Measurements from ENCODE around the gene ZNF541.

The ZNF541 gene, protein sequence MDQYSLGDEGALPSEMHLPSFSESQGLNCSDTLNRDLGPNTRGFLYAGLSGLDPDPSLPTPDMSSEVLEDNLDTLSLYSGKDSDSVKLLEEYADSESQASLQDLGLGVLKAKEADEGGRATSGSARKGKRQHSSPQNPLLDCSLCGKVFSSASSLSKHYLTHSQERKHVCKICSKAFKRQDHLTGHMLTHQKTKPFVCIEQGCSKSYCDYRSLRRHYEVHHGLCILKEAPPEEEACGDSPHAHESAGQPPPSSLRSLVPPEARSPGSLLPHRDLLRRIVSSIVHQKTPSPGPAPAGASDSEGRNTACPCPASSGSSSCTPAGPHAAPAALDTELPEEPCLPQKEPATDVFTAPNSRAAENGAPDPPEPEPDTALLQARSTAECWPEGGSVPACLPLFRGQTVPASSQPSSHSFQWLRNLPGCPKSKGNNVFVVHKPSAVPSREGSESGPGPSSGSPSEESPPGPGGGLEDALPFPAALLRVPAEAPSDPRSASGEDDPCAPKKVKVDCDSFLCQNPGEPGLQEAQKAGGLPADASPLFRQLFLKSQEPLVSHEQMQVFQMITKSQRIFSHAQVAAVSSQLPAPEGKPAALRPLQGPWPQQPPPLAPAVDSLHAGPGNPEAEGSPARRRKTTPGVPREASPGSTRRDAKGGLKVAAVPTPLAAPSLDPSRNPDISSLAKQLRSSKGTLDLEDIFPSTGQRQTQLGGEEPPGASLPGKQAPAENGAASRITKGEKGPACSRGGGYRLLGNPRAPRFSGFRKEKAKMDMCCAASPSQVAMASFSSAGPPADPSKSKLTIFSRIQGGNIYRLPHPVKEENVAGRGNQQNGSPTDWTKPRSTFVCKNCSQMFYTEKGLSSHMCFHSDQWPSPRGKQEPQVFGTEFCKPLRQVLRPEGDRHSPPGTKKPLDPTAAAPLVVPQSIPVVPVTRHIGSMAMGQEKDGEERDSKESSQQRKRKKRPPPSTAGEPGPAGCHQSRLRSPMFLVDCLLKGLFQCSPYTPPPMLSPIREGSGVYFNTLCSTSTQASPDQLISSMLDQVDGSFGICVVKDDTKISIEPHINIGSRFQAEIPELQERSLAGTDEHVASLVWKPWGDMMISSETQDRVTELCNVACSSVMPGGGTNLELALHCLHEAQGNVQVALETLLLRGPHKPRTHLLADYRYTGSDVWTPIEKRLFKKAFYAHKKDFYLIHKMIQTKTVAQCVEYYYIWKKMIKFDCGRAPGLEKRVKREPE (N-terminal part only)

GRCh38 chr19:47573071-47574026, at the start of gene ZNF541:
ZNF541 (minus strand) TSS chr19:47573148; CDS start chr19:47555856, 17,292 bp downstream.
- DNase-seq = peak; percentile 85

- no peak for DNase-seq
Measured at GRCh38 chr19:47619763-47620162, 46.8 kb upstream of the ZNF541 start.

- no peak for DNase-seq
Measured at GRCh38 chr19:47618771-47619170, 45.8 kb upstream of the ZNF541 start.

GRCh38 chr19:47615714-47616113, 42.8 kb upstream of the ZNF541 start:
- DNase-seq = no peak

DNA sequence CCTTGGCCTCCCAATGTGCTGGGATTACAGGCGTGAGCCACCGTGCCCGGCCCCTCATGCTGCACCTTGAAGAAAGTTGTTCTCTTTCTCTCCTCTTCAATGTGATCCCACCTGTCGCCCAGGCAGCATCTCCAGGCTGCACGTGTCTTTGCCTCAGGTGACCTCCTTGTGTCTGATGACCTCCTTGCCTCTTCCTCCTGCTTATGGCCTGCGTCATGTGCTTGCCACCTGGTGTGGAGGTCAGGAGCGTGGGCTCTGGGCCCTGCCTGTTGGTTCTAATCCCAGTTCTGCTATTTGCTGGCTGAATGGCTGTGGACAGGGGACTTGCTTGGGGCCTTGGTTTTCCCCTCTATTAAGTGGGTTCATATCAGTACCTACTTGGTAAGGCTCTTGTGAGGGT, 42.3 kb upstream of the ZNF541 start:
- DNase-seq = no peak

- DNase-seq = no peak
Measured at GRCh38 chr19:47614559-47614958, 41.6 kb upstream of the ZNF541 start.

DNA sequence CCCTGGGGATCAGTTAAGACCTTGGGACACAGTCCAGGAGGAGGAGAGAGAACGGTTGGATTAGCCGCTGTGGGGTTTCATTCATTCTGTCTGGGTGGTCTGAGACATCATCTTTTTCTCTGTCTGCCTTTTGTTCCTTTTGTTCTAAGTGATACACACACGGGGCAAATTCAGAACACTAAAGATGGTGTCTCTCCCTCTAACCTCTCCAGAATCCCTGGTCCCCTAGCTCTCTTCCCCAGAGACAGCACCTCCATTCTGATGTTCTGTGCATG, 41.0 kb upstream of the ZNF541 start:
- DNase-seq = no peak

DNA sequence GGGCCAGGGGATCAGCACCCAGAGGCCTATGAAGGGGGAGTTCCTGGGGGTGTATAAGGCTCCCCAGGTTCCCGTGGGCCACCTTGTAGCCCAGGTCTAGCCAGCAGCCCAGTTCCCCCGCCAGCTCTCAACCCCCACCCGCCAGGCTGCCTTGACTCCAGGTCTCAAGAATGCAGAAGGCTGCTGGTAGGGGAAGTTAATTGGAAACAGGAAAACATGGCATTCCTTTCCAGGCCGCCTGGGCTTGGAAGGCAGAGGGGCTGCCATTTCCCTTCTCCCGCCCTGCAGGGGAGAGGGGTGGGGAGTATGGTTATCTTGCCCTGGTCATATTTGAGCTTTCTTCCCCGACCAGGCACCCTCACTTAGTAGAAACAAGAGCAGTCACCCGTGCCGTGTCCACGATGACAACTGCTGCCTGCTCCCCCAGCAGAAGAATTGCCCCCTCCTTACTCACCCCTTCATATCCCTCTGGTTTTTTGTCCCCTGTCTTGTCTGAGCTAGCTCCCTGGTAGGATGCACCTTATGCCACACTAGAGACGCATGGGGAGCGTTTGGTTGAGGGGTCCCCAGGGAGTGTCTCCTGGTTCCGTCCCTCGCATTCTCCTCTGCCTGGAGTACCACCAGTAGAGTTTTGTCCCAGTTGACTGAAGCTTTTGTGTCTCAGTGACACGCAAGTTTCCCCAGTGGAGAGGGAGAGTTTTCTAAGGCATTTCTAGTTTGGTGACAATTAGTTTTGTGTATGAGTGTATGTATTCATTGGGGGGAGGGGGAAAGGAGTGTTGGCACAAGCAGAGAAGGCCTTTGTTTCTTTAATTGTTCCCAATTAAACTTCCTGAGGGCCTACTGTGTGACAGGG, 40.4 kb upstream of the ZNF541 start:
- DNase-seq = no peak

- no peak for DNase-seq
Measured at GRCh38 chr19:47610902-47611301, 38.0 kb upstream of the ZNF541 start.

DNA sequence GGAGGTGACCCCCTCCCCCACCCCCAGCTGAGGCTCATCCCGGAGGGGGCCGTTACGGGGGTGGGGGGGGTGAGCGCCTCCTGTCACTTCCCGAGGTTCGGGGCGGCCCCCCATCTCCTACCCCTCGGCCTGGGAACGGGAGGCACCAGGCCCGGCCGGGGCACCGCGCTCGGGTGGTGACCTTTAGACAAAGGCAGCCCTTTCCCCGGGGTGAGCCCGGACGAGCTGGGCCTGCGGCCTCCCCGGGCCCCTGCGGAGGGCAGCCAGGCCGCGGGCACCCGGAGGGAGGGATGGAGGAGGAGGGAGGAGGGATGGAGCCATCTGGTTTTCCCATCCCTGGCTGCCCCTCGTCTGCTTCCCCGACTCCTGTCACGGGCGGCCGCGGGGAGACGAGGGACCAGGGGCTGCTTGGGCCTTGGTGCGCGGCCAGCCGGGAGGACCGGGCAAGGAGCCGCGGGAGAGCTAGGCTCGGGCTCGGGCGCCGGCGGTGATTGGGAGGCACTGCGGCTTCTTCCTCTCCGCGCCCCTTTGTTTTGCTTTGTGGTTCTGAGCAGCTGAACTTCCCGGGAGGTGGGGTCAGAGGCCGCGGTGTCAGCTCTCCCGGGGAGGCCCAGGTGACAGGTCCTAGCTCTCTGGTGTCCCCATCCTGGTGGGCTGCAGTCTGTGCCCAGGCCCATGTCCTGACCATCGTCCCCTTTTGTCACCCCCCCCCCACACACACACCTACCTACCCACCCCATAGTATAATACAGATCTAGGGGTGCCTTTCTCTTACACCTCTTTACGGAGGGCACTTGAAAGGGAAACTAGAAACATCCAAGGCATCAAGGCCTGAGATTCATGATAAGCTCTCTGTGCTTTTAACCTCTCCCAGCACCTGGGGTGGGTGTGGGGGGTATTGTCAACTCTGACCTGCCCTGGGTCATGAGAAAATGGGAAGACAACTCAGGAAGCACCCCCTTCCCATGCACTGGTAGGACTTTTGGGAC, 37.3 kb upstream of the ZNF541 start:
- DNase-seq = peak; percentile 27

DNA sequence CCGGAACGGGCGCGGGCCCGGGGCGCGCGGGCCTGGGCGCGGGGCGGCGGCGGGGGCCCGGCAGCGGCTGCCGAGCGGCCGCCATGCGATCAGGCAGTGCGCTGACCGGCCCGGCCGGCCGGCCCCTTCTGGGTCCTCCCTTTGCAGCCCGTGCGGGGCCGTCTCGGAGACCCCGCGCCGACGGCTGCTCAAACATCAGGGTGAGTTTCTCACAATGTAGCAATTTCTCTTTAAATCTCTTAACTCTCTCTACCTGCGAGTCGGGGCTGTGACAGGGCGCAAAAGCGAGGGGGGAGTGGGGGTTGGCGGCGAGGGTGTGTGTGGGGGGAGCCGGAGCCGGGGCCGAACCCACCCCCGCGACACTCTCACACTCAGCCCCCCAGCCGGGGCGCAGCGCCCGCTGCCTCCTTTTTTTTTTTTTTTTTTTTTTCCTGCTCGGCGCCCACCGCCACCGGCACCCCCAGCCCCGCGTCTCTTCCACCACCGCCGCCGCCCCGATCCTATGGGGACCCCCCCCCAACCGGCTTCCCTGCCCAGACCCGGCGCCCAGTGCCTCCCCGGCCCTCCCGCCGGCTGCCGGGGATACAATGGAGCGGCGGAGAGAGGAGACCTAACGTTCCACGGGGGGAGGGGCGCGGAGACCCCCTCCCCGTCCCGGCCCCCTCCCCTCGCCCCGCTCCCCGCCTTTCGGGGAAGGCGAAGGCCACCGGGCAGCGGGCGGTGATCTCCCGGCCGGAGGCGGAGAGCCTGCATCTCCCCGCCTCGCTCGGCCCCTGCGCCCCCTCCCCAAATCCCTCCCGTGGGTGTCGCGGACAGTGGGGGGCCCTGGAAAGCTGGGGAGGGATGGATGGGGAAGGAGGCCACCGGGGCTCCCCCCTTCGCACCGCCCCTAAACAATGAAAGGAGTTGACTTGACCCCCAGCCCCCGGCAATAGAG, 36.3 kb upstream of the ZNF541 start, which contains the start of gene BICRA:
Gene BICRA (plus strand): TSS at position 166 of the 937 bp plus-strand sequence. CDS start 64,441 bp downstream, outside the sequence.
- DNase-seq = peak; percentile 75

GRCh38 chr19:47608074-47608918, 35.3 kb upstream of the ZNF541 start:
- peak; percentile 89 for DNase-seq

GRCh38 chr19:47607564-47608073, 34.7 kb upstream of the ZNF541 start:
- DNase-seq = no peak

DNA sequence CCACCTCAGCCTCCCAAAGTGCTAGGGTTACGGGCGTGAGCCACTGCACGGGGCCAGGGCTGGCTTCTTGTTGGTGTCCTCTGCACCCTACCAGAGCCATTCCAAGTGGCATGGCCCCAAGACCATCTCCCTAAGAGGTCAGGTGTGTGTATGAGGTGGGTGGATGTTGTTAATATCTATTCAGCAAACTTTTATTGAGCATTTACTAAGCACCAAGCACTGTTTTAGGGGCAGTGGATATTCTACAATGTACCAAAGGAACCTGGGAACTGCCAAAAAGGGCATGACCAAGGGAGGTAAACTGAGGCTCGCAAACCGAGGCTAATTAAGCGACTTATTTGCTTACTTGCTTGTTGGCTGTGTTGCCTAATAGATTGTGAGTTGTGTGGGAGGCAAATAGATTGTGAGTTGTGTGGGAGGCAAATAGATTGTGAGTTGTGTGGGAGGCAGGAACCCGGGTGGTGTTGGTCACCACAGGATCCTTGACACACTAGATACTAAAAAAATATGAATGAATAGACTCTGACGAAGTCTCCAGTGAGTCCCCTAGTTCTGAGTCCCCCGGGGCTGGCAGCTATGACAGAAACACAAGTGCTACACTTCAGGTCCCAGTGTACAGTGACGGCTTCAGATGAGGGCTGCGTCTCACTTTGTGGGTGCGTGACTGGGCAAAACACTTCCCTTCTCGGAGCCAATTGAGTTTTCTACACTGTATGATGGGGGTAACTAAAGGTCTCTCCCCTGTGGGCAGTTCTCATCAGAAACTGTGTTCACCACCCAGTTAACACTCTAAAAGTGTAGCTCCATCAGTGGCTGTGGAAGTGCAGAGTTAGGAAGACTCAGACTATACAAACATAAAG, 31.0 kb upstream of the ZNF541 start:
- DNase-seq = peak; percentile 3

DNA sequence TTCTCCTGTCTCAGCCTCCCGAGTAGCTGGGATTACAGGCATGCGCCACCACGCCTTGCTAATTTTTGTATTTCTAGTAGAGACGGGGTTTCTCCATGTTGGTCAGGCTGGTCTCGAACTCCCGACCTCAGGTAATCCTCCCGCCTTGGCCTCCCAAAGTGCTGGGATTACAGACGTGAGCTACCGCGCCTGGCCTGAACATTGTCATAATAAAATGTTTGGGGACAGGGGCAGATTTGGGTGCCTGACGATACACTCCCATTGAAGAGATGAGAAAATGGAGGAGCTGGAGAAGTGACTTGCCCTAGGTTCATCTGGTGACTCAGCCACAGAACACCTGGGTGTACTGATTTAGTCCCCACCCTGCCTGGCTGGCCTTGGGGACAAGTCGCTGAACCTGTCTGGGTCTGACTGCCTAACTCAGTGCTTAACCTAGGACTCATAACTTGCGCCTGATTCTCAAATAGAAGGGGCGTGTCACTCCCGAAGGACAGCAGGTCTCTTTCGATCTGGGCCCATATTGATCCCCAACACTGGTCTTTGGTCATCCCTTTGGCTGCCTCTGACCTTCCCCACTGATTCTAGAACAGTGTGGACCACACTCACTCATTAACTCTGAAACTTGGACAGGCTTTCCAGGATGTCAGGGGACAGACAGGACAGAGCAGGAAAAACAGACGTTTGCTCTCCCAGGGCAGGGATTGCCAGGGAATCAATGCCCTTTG, 28.4 kb upstream of the ZNF541 start:
- no peak for DNase-seq

All from stimulated activated naive CD4-positive, alpha-beta T cell treated with Interleukin-2 at 50 U/mL for 16 hours (primary cell).